GM12878 (cell line): ENCODE results near the gene DDR1.

Source experiments
- ATF3 ChIP-seq: IDR thresholded peaks from 2 replicates; pipeline ENCODE4 v1.6.1; 2011; ENCODE audit warnings: low read depth, mild to moderate bottlenecking, low read length, moderate library complexity, borderline replicate concordance; ENCODE audit errors: extremely low read depth
- E2F4 ChIP-seq: IDR thresholded peaks from 2 replicates; pipeline ENCODE4 v1.6.1; 2012; ENCODE audit warnings: low read depth, low read length, improper control_type of control experiment
- FOXM1 ChIP-seq: IDR thresholded peaks from 2 replicates; pipeline ENCODE4 v1.6.1; 2012; ENCODE audit warnings: low read depth, mild to moderate bottlenecking, inconsistent platforms, low read length, moderate library complexity
- HDAC2 ChIP-seq: fragments of 200-600 bp; sonication (generic); IDR thresholded peaks from 2 replicates; pipeline ENCODE4 v1.6.1; 2017
- POLR2A ChIP-seq: IDR thresholded peaks from 2 replicates; pipeline ENCODE4 v1.6.1; 2011; ENCODE audit warnings: low read depth, mild to moderate bottlenecking, low read length
- POLR2AphosphoS5 ChIP-seq: IDR thresholded peaks from 2 replicates; pipeline ENCODE4 v1.6.1; 2011; ENCODE audit warnings: mild to moderate bottlenecking, low read length, inconsistent platforms
- SIN3A ChIP-seq: IDR thresholded peaks from 2 replicates; pipeline ENCODE4 v1.6.1; 2012; ENCODE audit warnings: low read depth, low read length, improper control_type of control experiment
- YY1 ChIP-seq: IDR thresholded peaks from 2 replicates; pipeline ENCODE4 v1.6.1; 2011; ENCODE audit warnings: low read depth, mild to moderate bottlenecking, low read length
- TF ChIP-seq, protein P1 (sequence below), 3 experiments: IDR thresholded peaks in 2 of 3; conservative IDR thresholded peaks in 1 of 3; 2 replicates each; pipeline ENCODE4 v1.5.1; 2011; ENCODE audit warnings: low read depth in 3 of 3, low read length in 3 of 3, mild to moderate bottlenecking in 3 of 3, control low read depth in 2 of 3, moderate library complexity in 2 of 3, inconsistent platforms in 1 of 3, mixed read lengths in 1 of 3; ENCODE audit not compliant: control insufficient read depth in 2 of 3, insufficient read depth in 1 of 3; ENCODE audit errors: extremely low read depth in 1 of 3

DNA sequence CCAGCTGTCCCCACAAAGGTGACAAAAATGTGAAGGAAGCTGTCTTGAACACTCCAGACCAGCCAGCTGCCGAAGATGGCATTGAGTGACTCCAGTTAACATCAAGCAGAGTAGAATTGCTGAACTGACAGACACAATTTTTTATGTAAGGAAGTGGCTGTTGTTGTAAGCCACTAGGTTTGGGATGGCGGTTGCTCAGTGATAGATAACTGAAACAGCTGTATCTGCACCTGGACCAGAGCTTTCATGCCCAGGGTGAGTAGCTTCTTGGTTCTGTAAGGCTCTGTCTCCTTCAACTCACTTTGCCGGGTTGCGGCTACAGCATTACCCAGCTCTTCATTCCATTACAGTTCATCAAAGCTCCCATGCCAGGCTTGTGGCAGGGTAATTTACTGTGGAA lies 49.7 kb upstream of the DDR1 start:
- TF ChIP-seq SIN3A: no peak
- no peak for TF ChIP-seq POLR2AphosphoS5
- TF ChIP-seq HDAC2: no peak
- TF ChIP-seq ATF3: no peak
- TF ChIP-seq, protein P1, sequence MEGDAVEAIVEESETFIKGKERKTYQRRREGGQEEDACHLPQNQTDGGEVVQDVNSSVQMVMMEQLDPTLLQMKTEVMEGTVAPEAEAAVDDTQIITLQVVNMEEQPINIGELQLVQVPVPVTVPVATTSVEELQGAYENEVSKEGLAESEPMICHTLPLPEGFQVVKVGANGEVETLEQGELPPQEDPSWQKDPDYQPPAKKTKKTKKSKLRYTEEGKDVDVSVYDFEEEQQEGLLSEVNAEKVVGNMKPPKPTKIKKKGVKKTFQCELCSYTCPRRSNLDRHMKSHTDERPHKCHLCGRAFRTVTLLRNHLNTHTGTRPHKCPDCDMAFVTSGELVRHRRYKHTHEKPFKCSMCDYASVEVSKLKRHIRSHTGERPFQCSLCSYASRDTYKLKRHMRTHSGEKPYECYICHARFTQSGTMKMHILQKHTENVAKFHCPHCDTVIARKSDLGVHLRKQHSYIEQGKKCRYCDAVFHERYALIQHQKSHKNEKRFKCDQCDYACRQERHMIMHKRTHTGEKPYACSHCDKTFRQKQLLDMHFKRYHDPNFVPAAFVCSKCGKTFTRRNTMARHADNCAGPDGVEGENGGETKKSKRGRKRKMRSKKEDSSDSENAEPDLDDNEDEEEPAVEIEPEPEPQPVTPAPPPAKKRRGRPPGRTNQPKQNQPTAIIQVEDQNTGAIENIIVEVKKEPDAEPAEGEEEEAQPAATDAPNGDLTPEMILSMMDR (IDR thresholded peaks at IDR 0.05 in 2 of 3, conservative IDR thresholded peaks at IDR 0.05 in 1 of 3; ENCODE audit: control insufficient read depth in 2 of 3, extremely low read depth in 1 of 3, insufficient read depth in 1 of 3, low read depth in 3 of 3, low read length in 3 of 3): no peak
- no peak for TF ChIP-seq E2F4
- TF ChIP-seq FOXM1: no peak
- no peak for TF ChIP-seq YY1
- no peak for TF ChIP-seq POLR2A
